SW480 (cell line): Measurements from ENCODE around the gene NGLY1.

Source experiments
- DNase-seq: peaks from one replicate; pipeline ENCODE4 v3.0.0-alpha.2; 2016; ENCODE audit warnings: low spot score

NGLY1 gene

DNA sequence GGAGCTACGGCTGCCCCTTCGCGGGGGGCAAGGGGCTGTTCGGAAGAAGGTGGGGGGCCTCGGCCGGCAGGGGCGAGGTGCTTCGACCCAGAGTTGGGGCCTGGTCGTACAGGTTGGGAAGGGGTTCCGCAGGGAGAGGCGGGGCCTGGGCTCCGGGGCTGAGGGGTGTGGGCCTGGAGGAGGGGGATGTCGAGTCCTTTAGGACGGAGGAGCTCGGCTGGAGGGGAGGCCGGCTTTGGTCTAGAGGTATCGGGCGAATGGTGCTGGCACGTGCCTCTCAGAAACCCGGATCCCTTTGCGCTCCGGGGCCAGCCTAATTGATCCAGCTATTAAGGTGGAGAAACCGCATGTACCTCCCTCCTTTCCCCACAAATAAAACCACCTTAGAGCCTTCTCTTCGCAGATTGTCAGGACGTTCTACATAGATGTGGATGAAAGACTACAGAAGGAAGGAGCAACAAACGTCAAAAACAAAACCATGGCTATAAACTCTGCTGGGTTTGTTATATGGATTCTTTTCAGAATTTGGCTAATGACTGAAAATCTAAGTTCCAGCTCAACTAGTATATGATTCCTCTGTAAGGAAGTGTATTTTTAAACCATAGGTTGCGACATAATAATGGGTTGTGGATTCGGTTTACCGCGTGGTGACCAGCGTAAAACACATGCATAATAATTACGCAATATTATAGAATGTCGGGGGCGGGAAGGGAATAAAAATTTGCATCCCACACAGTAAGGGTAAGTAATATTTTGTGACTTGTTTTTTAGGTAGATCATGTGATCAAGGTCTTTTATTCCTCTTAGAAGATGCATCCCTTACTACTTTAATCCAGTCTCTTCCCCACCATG, 644 bp upstream of the NGLY1 start:
- DNase-seq, result peak; percentile 56

DNA sequence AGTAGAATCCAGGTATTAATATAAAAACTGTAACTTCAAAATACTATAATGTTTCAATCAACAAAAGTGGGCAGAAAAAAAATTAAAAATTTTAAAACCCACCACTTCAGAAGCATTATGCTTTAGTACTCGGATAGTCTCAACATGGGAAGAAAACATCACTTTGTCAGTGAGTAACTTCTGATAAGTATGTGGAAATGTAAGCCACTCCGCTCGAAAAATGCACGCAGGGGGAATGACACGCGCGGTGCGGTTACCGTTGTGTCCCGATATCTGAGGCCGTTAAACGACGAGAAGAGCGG, 656 bp downstream of the NGLY1 start:
- no peak for DNase-seq

DNA sequence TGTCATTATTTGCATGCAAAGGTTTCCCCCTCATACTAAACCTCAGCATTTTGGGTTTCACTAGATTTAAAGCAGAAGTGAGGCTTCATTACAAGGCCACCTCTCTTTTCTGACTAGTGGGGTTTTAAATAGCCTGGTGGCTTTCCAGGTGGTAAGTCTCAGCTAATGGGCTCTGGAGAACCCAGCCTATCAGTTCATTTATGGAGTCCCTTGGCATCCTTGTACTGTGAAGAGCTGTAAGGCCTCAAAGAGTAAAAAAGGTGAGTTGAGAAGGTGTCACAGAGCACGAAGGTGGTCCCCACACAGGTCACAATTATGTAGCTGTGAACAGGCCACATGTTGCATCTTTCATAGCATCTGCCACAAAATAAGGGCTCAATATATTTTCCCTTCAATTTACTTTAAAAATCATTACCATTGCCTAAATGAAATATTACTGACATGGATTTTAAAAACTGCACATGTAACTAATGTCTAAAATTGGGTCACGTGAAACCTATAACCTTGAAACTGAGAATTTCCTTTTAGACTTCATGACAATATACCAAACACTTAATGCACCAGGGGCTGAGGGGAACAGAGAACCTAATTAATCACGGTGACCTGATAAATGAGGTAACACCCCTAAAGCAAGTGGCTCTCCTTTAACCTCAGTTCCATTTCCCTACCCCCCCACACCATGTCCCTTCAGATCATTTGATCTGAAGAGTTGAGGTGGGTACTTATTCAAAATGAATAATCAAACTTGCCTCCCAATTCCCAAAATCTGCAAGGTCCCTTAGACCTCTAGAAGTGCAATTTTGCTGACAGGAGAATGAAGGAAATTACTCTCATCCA, 1.3 kb downstream of the NGLY1 start:
- no peak for DNase-seq

DNA sequence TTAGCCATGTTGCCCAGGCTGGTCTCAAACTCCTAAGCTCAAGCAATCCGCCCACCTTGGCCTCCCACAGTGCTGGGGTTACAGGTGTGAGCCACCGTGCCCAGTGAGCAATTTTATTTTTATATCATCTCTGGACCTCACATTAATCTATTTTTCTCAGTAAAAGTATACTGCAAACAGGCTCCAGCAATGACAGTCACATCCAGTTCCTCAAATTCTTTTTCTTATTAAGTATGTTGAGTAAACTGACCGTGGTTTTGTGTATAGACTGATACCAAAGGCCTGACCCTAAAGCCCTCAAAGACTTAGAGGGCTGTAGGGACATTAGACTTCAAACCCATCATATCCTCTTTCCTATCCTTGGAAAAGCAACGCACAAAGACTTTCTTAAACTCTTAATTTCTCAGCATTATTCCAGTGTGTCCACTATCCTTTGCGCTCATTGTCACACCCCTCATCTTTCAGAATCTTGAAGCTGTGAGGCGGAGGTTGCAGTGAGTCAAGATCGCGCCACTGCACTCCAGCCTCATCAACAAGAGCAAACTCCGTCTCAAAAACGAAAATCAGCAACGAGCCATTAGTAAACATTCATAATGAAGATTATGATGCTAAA, 2.0 kb downstream of the NGLY1 start:
- no peak for DNase-seq

DNA sequence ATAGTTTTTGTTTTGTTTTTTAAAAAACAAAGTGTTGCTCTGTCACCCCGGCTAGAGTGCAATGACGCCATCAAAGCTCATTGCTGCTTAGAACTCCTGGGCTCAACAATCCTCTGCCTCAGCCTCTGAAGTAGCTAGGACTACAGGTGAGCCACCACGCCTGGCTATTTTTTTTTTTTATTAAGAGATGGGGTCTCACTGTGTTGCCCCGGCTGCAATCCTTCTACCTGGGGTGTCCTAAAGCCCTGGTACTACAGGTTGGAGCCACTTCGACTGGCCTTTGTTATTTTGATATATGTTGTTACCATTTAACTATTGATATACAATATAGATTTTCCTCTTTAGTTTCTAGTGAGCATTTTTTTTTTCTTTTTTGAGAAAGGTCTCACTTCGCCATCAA, 2.6 kb downstream of the NGLY1 start:
- no peak for DNase-seq

DNA sequence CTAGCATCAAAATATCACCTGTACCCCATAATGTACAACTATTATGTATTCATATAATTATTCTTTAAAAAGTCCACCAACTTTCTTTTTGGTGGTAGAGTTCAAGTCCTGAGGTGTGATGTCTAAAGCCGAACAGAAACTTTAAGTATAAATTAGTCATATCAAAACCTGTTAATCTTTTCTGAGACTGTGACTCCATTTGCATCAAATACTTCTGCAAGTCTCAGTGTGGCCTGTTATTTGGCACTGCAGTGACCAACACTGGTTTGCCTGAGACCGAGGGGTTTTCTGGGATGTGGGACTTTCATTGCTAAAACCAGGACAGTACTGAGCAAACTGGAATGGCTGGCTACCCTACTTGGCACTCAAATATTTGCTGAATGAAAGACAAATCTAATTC, 7.3 kb downstream of the NGLY1 start:
- no peak for DNase-seq

DNA sequence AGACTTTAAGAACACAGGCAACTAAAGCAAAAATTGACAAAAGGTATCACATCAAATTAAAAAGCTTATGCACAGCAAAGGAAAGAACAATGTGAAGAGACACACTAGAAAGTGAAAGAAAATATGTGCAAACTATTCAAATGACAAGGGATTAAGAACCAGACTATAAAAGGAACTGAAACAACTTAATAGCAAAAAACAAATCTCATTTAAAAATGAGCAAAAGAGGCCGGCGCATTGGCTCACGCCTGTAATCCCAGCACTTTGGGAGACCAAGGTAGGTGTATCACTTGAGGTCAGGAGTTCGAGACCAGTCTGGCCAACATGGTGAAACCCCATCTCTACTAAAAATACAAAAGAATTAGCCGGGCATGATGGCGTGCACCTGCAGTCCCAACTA, 14.4 kb downstream of the NGLY1 start:
- DNase-seq, result no peak

DNA sequence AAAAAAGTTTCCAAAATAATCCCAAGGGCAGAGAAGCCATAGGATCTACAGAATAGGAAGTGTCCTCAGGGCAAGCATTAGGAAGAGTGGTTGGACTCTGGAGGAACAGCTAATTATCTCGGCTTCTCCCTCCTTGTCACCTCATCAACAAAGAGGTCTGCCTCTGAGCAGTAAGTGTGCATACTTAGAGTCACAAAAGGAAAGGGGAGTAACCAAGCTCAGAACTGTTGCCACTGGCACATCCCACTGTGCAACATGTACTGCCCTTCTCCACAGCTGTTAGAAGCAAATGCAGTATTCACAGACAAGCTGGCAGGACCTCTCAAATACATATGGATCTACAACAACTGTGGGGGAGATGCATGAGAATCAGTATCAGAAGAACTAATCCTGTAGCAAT, 31.5 kb downstream of the NGLY1 start:
- no peak for DNase-seq

DNA sequence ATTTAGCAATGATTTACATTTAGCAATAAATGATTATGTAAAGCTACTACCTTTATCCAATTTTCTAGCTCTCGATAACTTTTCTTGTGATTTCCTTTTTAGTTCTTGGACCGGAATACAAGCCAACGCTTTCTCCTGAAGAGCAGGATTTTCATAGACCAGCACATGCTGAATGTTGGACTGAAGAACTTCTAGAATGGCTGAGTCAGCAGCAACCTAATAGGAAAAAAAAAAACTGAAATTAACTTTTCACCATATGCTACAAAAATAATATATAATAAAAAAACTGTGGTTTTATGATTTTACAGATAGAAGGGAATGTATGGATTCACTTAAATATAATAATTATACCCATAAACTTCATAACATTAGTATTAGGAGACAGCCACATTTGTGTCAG, 32.2 kb downstream of the NGLY1 start:
- no peak for DNase-seq

DNA sequence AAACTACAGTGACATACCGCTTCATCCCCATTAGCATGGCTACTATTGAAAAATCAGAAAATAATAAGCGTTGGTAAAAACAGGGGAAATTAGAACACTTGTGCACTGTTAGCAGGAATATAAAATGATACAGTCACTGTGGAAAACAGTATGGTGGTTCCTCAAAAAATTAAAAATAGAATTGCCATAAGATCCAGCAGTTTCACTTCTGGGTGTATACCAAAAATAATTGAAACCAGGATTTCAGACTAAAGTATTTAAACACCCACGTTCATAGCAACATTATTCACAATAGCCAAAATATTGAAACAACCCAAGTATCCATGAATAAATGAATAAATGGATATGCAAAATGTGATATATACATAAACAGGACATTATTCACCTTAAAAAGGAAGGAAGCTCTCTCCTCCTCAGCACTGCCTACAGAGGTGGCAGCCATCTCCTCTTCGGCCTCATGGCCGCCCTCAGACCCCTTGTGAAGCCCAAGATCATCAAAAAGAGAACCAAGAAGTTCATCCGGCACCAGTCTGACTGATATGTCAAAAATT, 34.1 kb downstream of the NGLY1 start:
- no peak for DNase-seq

DNA sequence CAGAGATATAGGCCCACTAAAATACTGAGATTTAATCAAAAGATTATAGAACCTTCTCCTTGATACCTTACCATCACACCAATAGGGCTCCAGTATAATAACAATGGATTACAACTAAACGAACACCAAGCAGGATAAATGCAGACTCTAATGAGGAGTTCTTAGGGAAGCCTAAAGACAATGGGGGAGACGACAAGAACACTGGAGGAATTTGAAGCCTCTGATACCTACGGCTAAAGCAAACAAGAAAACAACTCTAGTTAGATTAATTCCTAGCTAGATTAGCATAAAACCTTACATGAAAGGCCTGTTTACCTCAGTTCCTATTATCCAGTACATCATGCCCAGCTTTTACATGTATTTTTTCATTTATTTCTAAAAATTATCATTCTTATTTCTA, 35.1 kb downstream of the NGLY1 start:
- no peak for DNase-seq

DNA sequence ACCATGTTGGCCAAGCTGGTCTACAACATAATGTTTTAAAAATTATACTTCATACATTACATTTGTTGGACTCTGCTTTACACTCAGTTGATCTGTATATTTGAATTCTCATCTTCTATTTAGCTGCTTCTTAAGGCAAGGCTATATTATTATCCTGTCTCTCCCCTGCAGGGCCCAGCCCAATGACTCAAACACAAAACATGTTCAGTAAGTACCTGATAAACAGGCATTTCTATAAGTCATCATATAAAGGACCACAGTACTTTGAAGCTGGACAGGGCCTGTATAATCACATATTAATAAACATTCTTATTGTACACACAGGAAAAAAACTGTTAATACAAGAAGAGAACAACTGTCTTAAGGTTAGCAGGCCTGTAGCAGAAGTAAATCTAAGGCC, 36.2 kb downstream of the NGLY1 start:
- no peak for DNase-seq

DNA sequence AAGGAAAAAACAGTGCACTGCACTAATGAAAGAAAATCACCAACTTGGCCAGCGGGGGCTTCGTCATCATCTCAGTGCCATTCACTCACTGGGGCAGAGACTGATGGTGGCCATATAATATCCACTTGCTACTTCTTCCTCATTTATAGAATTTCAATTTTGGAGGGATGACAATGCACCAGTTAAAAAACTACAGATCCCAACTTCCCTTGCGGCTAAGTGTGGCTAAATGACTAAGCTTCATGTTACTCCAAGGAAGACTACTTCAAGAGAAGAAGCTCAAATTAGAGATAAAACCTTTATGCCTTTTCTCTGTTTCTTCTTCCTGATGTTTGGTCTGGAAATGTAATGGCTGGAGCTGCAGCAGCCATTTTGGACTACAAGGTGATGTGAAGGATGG, 38.8 kb downstream of the NGLY1 start:
- no peak for DNase-seq

DNA sequence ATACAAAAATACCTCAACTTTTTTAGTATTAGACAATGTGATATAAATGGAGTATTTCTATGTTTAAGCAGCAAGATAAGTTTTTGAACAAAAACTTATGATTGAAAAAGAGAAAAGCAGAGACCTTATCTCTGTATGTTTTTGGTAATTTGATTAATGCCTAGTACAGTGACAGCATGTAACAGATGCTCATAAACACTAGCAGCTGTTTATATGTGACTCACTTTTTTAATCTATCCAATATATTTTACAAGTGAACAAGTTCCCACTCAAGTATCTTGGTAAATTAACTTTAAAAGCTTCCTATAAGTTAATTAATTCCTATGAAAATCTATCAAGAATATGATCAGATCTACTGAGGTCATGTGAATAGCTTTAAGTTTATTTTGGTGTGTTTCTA, 55.1 kb downstream of the NGLY1 start:
- DNase-seq, result no peak

DNA sequence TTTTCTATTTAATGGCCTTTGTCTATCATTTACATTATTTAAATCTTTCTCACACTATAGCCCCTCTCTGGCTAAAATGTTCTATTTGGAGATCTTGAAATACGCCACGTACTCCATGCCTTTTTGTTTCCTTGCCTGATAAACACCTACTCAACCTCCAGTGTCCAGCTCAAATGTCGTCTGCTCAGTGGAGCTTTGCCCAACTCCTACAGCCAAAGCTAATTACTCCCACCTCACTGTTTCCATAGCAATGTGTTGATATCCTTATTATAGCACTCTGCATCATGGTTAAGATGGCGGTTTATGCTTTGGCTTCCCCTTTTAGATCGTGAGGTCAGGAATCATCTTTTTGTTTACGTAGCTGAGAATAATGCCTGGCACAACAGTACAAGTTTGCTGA, 55.9 kb downstream of the NGLY1 start:
- no peak for DNase-seq

DNA sequence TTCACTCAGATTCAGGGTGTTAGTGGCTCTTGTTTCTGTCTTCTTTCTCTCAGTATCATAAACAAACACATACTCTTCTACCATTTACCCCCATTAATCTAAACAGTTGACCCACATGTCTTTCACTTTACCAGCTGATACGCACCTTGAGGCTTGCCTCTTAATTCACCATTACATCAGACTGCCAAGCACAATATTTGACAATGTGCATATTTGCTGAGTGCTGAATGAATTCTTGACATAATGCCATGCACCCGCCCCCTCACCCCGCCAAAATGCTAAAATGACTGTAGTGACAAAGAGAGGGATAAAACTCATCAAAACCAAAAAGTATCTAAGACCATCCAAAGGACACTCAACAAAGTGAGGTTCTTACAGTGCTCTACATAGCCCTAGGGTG, 57.4 kb downstream of the NGLY1 start:
- no peak for DNase-seq

DNA sequence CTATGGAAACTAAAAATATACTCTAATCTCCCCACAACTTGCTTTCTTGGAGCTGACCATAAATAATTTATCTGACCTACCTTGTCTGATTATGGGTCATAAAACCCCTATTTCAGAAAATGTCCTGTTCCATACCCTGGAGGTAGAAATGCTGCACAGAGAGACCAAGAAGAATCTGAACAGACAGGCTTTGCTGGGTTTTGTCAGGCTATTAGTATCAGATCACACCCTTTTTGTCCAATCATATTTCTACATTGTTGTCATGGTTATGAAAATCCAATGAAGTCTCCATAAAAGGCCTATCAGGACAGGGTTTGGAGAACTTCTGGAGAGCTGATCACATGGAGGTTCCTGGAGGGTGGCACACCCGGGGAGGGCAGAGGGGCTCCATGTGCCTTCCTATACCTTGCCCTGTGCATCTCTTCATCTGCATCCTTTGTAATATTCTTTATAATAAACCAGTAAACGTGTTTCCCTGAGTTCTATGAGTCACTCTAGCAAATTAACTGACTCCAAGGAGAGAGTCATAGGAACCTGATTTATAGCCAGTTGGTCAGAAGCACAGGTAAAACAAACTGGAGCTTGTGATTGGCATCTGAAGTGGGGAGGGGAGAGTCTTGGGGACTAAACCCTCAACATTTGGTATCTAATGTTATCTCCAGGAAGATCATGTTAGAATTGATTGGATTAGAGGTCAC, 58.1 kb downstream of the NGLY1 start:
- DNase-seq, result no peak

DNA sequence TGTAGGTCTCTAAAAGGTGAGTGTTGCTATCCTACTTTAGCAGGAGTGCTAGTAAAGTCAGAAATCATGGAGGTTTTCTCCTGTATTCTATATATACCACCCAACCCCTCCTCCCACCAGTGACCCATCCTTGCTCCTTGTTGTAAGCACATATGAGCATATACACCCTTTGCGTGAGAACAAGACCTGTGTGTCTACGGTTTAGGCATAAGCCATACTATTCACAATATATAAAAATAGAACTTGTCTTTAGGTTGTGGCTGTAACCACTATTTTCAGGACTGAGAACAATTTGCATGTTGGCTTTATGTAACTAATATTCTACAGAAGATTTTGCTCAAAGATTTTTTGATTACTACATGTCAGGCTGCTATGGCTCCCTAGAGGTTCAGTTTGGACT, 59.4 kb downstream of the NGLY1 start:
- DNase-seq, result no peak

DNA sequence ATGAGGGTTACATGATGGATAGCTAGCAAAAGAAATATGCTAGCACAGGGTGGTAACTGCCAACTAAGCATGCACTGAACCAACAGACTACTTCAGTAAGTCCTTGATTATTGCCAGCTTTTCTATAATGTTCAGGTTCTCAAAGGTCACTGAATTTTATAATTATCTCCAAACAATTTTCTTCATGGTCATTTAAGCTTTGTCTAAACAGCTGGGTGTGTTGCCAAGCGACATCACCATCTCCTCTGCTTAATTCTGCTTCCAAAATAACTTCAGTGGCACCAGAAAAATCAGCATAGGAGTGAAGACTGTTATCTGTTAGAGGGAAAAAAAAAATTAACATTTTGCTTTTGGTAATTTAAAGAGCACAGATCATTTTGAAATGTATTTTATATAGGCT, 63.9 kb downstream of the NGLY1 start:
- DNase-seq, result no peak

DNA sequence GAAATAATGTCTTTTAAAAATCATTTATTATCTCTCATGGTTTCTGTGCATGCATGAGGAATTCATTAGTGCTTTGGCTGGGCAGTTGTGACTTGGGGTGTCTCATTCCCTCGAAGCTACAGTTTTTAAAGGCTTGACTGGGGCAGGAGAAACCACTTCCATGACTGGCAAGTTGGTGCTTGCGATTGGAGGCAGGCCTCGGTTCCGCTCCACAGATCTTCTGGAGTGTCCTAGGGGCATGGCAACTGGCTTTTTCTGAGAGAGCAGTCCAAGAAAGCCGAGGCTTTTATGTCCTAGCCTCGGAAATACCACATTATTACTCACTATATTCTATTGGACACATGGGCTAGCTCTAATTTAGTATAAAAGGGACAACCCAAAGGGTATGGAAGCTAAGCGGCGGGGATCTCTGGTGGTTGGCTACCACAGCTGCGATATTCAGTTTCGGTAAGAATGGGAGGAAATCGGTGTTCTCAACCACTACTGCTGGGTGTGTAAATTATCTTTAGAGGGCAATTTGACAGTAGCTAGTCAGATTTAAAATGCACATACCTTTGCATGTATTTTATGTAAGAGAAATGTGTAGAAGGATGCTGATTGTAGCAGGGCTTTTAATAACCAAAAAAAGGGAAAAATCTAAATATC, 69.8 kb downstream of the NGLY1 start:
- no peak for DNase-seq

DNA sequence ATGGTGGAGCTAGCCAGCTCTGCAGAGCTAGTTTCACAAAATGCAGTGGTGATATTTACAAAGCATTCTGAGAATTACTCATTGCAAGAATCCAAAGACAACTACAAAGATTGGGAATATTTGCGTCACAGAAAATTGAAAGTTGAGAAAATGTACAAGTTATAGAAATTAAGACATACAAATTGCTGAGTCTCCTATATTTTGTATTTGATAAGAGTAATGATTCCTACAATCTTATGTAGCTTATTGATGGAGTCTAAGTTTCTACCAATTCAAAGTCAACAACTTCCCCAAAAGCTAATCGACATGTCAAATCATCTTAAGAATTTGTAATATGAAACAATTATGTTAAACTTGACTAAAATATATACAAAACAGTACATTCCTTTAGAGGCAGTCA, 72.2 kb downstream of the NGLY1 start:
- DNase-seq, result no peak

DNA sequence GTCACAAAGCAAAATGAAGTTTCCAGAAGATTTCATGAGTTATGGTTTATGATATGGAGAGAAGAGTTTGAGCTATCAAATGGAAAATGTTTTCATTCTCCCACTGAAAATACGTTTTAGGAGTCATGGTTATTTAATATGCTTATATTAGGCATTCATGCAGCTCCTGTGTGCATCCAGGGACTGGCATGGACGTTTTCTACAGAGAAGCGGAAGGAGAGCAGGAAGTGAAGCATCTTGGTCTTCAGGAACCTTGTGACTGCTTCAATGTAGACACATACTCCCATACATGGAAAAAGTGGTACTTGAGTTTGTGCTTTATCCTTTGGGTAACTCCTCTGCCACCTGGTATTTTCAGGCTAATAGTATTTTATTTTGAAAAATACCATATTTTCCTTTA, 75.2 kb downstream of the NGLY1 start:
- DNase-seq, result no peak
